ENCODE results near the gene PPARG. TPM values are rescaled to one million over a fixed set of nuclear protein-coding genes. Genes with fewer than 3 reads are reported as not detected.
"Not testable (repeated sequence)": the region's sequence is repeated elsewhere in the genome, so short reads cannot be mapped to it uniquely, and the experiment has no call there.

PPARG gene
- total RNA-seq, 2 donors from 2014 or later: 12.3 to 17.9 TPM

- Histone ChIP-seq H3K27me3 (no peaks in the 10 kb centered on the region), H3K27ac (no peak overlapping the region), H3K4me1 (no peaks in the 10 kb centered on the region), H3K4me3 (no peak overlapping the region), H3K9me3 (no peaks in the 10 kb centered on the region), H3K36me3 (no peaks in the 10 kb centered on the region)
- no peak for TF ChIP-seq CTCF (IDR thresholded peaks at IDR 0.05)
- no peak for DNase-seq (ENCODE audit: low spot score)
These were observed 179.9 kb downstream of the PPARG start for GRCh38 chr3:12468757-12469156.

GRCh38 chr3:12469222-12469621 is 180.4 kb downstream of the PPARG start:
- H3K4me1 ChIP-seq; H3K4me3 ChIP-seq; H3K27me3 ChIP-seq; H3K27ac ChIP-seq; H3K36me3 ChIP-seq; H3K9me3 ChIP-seq; DNase-seq (ENCODE audit: low spot score): not testable (repeated sequence)

- H3K4me1 ChIP-seq: no peaks in the 10 kb centered on the region
- no peaks in the 10 kb centered on the region for H3K9me3 ChIP-seq
- no peaks in the 10 kb centered on the region for H3K36me3 ChIP-seq
- no peak for DNase-seq (ENCODE audit: low spot score)
- no peak overlapping the region for H3K27ac ChIP-seq
- H3K4me3 ChIP-seq: no peak overlapping the region
- TF ChIP-seq CTCF (IDR thresholded peaks at IDR 0.05): no peak
- H3K27me3 ChIP-seq: no peaks in the 10 kb centered on the region
These were observed 181.2 kb downstream of the PPARG start for GRCh38 chr3:12470111-12470510.

- H3K27me3 ChIP-seq: no peaks in the 10 kb centered on the region
- H3K27ac ChIP-seq: no peak overlapping the region
- no peaks in the 10 kb centered on the region for H3K4me1 ChIP-seq
- H3K9me3 ChIP-seq: no peaks in the 10 kb centered on the region
- no peak for TF ChIP-seq CTCF (IDR thresholded peaks at IDR 0.05)
- H3K4me3 ChIP-seq: no peak overlapping the region
- DNase-seq (ENCODE audit: low spot score): no peak
- H3K36me3 ChIP-seq: no peaks in the 10 kb centered on the region
These were observed 181.8 kb downstream of the PPARG start for GRCh38 chr3:12470680-12471079.

- no peak for DNase-seq (ENCODE audit: low spot score)
- H3K4me3 ChIP-seq: no peak overlapping the region
- TF ChIP-seq CTCF (IDR thresholded peaks at IDR 0.05): no peak
- H3K27me3 ChIP-seq: no peaks in the 10 kb centered on the region
- peaks cover 0 to 5% of the 10 kb centered on the region in 2 donors for H3K4me1 ChIP-seq
- no peaks in the 10 kb centered on the region for H3K36me3 ChIP-seq
- H3K9me3 ChIP-seq: no peaks in the 10 kb centered on the region
- no peak overlapping the region for H3K27ac ChIP-seq
These were observed 182.4 kb downstream of the PPARG start for GRCh38 chr3:12471241-12471640.

GRCh38 chr3:12472000-12472610 is 183.2 kb downstream of the PPARG start:
- Histone ChIP-seq H3K4me3 (no peak overlapping the region), H3K27ac (no peak overlapping the region), H3K27me3 (no peaks in the 10 kb centered on the region), H3K9me3 (no peaks in the 10 kb centered on the region), H3K36me3 (no peaks in the 10 kb centered on the region), H3K4me1 (peaks cover 0 to 9% of the 10 kb centered on the region in 2 donors)
- no peak for DNase-seq (ENCODE audit: low spot score)
- TF ChIP-seq CTCF (IDR thresholded peaks at IDR 0.05): no peak

Data from right atrium auricular region (tissue), 2 donors.